Mesenchymal stem cell (in vitro differentiated cells and primary cell): Measurements from ENCODE around the gene CTNNA3.

Experiments
- DNase-seq: peaks from one replicate; pipeline ENCODE4 v3.0.0-alpha.2; 2013
- H2AFZ ChIP-seq: one replicate; pipeline ENCODE4 v1.6.1; 2013; ENCODE audit warnings: low read depth, mild to moderate bottlenecking, control low read depth, inconsistent platforms, low read length, moderate library complexity
- H2AK5ac ChIP-seq: 2 replicates; pipeline ENCODE4 v1.6.1; 2013; ENCODE audit warnings: low read length, moderate library complexity, mild to moderate bottlenecking, inconsistent platforms; ENCODE audit not compliant: severe bottlenecking
- H2BK120ac ChIP-seq: one replicate; pipeline ENCODE4 v1.6.1; 2013; ENCODE audit warnings: low read depth, mild to moderate bottlenecking, inconsistent platforms, low read length, moderate library complexity
- H2BK12ac ChIP-seq, 2 experiments: one replicate each; pipeline ENCODE4 v1.6.1; 2013; ENCODE audit warnings: inconsistent platforms in 2 of 2, low read length in 2 of 2, mild to moderate bottlenecking in 2 of 2, moderate library complexity in 2 of 2, control low read depth in 1 of 2
- H2BK15ac ChIP-seq: one replicate; pipeline ENCODE4 v1.6.1; 2013; ENCODE audit warnings: mild to moderate bottlenecking, low read depth, inconsistent platforms; ENCODE audit not compliant: poor library complexity, severe bottlenecking
- H2BK5ac ChIP-seq: 2 replicates; pipeline ENCODE4 v1.6.1; 2013; ENCODE audit warnings: low read depth, mild to moderate bottlenecking, low read length, control low read depth, inconsistent platforms; ENCODE audit not compliant: poor library complexity, severe bottlenecking
- H3K14ac ChIP-seq, 2 experiments: one replicate each; pipeline ENCODE4 v1.6.1; 2013; ENCODE audit warnings: inconsistent platforms in 2 of 2, low read length in 2 of 2, control low read depth in 1 of 2, mild to moderate bottlenecking in 1 of 2, moderate library complexity in 1 of 2
- H3K18ac ChIP-seq, 2 experiments: one replicate each; pipeline ENCODE4 v1.6.1; 2013; ENCODE audit warnings: inconsistent platforms in 2 of 2, low read length in 2 of 2, control low read depth in 1 of 2, low read depth in 1 of 2, mild to moderate bottlenecking in 1 of 2
- H3K23ac ChIP-seq, 2 experiments: one replicate each; pipeline ENCODE4 v1.6.1; 2013; ENCODE audit warnings: inconsistent platforms in 2 of 2, low read length in 2 of 2, mild to moderate bottlenecking in 2 of 2, moderate library complexity in 2 of 2, control low read depth in 1 of 2
- H3K27ac ChIP-seq: 2 replicates; pipeline ENCODE4 v1.5.1; 2013; ENCODE audit warnings: mild to moderate bottlenecking, moderate library complexity, low read length, control low read depth, inconsistent platforms; ENCODE audit not compliant: poor library complexity, severe bottlenecking
- H3K27me3 ChIP-seq, 2 experiments: 2 replicates each; pipeline versions ENCODE4 v1.6.1 to v1.7.0; 2013; ENCODE audit warnings: low read length in 2 of 2, mild to moderate bottlenecking in 2 of 2, moderate library complexity in 2 of 2, control low read depth in 1 of 2, inconsistent platforms in 1 of 2; ENCODE audit not compliant: control insufficient read depth in 1 of 2, insufficient read depth in 1 of 2
- H3K36me3 ChIP-seq, 2 experiments: 2 replicates each; pipeline versions ENCODE4 v1.6.1 to v1.7.0; 2013; ENCODE audit warnings: low read length in 2 of 2, control low read depth in 1 of 2, inconsistent platforms in 1 of 2, low read depth in 1 of 2, mild to moderate bottlenecking in 1 of 2; ENCODE audit not compliant: insufficient read depth in 2 of 2, control insufficient read depth in 1 of 2
- H3K4ac ChIP-seq, 2 experiments: one replicate each; pipeline ENCODE4 v1.6.1; 2013; ENCODE audit warnings: inconsistent platforms in 2 of 2, low read length in 2 of 2, mild to moderate bottlenecking in 2 of 2, moderate library complexity in 2 of 2, control low read depth in 1 of 2, low read depth in 1 of 2
- H3K4me1 ChIP-seq: 2 replicates; pipeline ENCODE4 v1.6.1; 2013; ENCODE audit warnings: low read depth, low read length, control low read depth; ENCODE audit not compliant: control insufficient read depth, insufficient read depth
- H3K4me2 ChIP-seq: 2 replicates; pipeline ENCODE4 v1.6.1; 2013; ENCODE audit warnings: low read length, mild to moderate bottlenecking, inconsistent platforms; ENCODE audit not compliant: poor library complexity, severe bottlenecking
- H3K4me3 ChIP-seq, 2 experiments: 2 replicates each; pipeline versions ENCODE4 v1.5.1 to v1.7.0; 2013; ENCODE audit warnings: low read length in 2 of 2, mild to moderate bottlenecking in 2 of 2, control low read depth in 1 of 2, low read depth in 1 of 2; ENCODE audit not compliant: insufficient read depth in 1 of 2
- H3K79me1 ChIP-seq: replicated peaks from 2 replicates; pipeline ENCODE4 v1.6.1; 2013; ENCODE audit warnings: mild to moderate bottlenecking, control low read depth, low read length, inconsistent platforms; ENCODE audit not compliant: poor library complexity, severe bottlenecking
- H3K9ac ChIP-seq: 2 replicates; pipeline ENCODE4 v1.7.0; 2013; ENCODE audit warnings: mild to moderate bottlenecking, low read length, moderate library complexity
- H3K9me3 ChIP-seq: 2 replicates; pipeline ENCODE4 v1.7.0; 2013; ENCODE audit warnings: mild to moderate bottlenecking, low read length; ENCODE audit not compliant: control insufficient read depth
- H4K8ac ChIP-seq: one replicate; pipeline ENCODE4 v1.6.1; 2013; ENCODE audit warnings: inconsistent platforms, mild to moderate bottlenecking, low read length, moderate library complexity
- H4K91ac ChIP-seq: one replicate; pipeline ENCODE4 v1.6.1; 2013; ENCODE audit warnings: mild to moderate bottlenecking, low read length, inconsistent platforms
- WGBS: methylation state at CpG from one replicate; pipeline ENCODE4 v1.1.7; 2013; ENCODE audit warnings: mixed read lengths; 5-methylcytosine and 5-hydroxymethylcytosine counted together

Gene CTNNA3

DNA sequence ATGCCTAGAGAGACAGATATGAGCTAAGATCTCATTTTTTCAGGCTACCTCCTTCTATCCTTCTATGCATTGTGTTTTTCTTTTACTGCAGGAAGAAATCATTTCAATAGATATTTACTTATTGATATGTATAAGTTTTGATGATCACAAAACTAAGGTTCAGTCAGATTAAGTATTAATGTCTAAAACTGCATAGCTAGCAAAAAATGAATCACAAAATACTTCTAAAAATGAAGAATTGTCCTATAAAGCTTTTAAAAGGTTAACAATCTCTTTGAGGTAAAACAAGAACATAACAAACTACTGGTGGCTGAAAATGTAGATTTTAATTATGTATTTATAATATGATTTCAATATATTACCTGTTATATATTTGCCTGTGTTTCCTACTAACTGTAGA lies 1403.1 kb downstream of the CTNNA3 start:
- Histone ChIP-seq H3K4me3 (no peak overlapping the region), H3K27me3 (no peaks in the 10 kb centered on the region), H3K18ac (no peak overlapping the region), H3K23ac (no peak overlapping the region), H2BK12ac (no peak overlapping the region), H3K4me2 (no peak overlapping the region), H3K79me1 (no peaks in the 10 kb centered on the region), H2BK5ac (no peak overlapping the region), H3K36me3 (no peaks in the 10 kb centered on the region), H2BK15ac (no peak overlapping the region), H3K4ac (no peak overlapping the region), H3K14ac (no peak overlapping the region), H2BK120ac (no peak overlapping the region), H3K9ac (no peak overlapping the region), H2AK5ac (no peak overlapping the region), H3K9me3 (no peaks in the 10 kb centered on the region), H3K27ac (no peak overlapping the region), H4K8ac (no peak overlapping the region), H4K91ac (no peak overlapping the region), H2AFZ (no peak overlapping the region), H3K4me1 (no peaks in the 10 kb centered on the region)
- no peak for DNase-seq

DNA sequence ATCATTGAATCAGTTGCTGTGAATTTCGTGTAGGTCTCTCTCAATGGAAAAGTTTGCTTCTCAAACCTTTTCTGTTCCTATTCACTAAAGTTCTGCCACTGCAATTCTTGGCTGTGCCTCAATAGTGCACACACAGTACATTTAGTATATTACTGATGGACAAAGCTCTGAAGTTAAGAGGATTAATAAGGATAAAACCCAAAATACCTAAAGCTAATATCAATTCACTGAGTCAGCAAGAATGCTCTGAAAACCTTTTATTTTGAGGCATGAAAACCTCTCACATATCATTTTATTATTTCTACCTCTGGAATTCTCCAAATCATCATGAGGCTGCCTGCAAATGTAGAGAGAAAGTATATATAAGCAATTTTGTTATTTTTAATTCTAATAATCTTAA lies 1403.5 kb downstream of the CTNNA3 start:
- H3K27me3 ChIP-seq: no peaks in the 10 kb centered on the region
- no peak overlapping the region for H2BK120ac ChIP-seq
- H2BK15ac ChIP-seq: no peak overlapping the region
- H2AK5ac ChIP-seq: no peak overlapping the region
- H3K79me1 ChIP-seq: no peaks in the 10 kb centered on the region
- no peak overlapping the region for H3K18ac ChIP-seq
- H3K4me2 ChIP-seq: no peak overlapping the region
- no peak overlapping the region for H3K9ac ChIP-seq
- no peaks in the 10 kb centered on the region for H3K4me1 ChIP-seq
- no peak overlapping the region for H3K27ac ChIP-seq
- H3K4me3 ChIP-seq: no peak overlapping the region
- no peak overlapping the region for H3K23ac ChIP-seq
- no peaks in the 10 kb centered on the region for H3K36me3 ChIP-seq
- no peak overlapping the region for H2BK5ac ChIP-seq
- no peak for DNase-seq
- no peak overlapping the region for H4K91ac ChIP-seq
- no peaks in the 10 kb centered on the region for H3K9me3 ChIP-seq
- no peak overlapping the region for H3K4ac ChIP-seq
- no peak overlapping the region for H4K8ac ChIP-seq
- no peak overlapping the region for H2AFZ ChIP-seq
- 100% methylated on average over 1 of the region's 1 CpG for WGBS
- H3K14ac ChIP-seq: no peak overlapping the region
- H2BK12ac ChIP-seq: no peak overlapping the region

DNA sequence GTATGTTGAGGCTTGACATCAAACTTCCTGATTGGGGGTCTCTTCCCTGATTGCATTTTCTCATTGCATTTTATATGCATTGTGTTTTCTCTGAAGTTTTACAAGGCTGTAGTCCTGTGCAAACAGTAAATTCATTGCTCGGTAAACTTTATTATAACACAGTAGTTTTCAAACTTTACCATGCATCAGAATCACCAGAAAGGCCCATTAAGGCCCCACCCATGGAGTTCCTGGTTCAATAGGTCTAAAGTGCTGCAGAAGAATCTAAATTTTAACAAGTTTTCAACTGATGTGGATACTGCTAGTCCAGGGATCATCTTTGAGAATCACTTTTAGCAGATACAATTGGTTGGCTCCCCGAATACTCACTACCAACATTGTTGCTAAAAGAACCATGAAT lies 1404.9 kb downstream of the CTNNA3 start:
- no peak overlapping the region for H3K4me2 ChIP-seq
- H2AK5ac ChIP-seq: no peak overlapping the region
- no peak for DNase-seq
- no peak overlapping the region for H3K23ac ChIP-seq
- no peak overlapping the region for H3K9ac ChIP-seq
- H3K4me3 ChIP-seq: no peak overlapping the region
- H2BK120ac ChIP-seq: no peak overlapping the region
- no peak overlapping the region for H2BK15ac ChIP-seq
- no peak overlapping the region for H3K14ac ChIP-seq
- H2BK5ac ChIP-seq: no peak overlapping the region
- no peak overlapping the region for H3K4ac ChIP-seq
- 83% methylated on average over 1 of the region's 2 CpGs for WGBS
- H3K79me1 ChIP-seq: no peaks in the 10 kb centered on the region
- H4K8ac ChIP-seq: no peak overlapping the region
- no peaks in the 10 kb centered on the region for H3K27me3 ChIP-seq
- no peak overlapping the region for H3K27ac ChIP-seq
- no peak overlapping the region for H4K91ac ChIP-seq
- H3K18ac ChIP-seq: no peak overlapping the region
- H3K9me3 ChIP-seq: no peaks in the 10 kb centered on the region
- no peaks in the 10 kb centered on the region for H3K4me1 ChIP-seq
- H3K36me3 ChIP-seq: no peaks in the 10 kb centered on the region
- H2BK12ac ChIP-seq: no peak overlapping the region
- H2AFZ ChIP-seq: no peak overlapping the region

DNA sequence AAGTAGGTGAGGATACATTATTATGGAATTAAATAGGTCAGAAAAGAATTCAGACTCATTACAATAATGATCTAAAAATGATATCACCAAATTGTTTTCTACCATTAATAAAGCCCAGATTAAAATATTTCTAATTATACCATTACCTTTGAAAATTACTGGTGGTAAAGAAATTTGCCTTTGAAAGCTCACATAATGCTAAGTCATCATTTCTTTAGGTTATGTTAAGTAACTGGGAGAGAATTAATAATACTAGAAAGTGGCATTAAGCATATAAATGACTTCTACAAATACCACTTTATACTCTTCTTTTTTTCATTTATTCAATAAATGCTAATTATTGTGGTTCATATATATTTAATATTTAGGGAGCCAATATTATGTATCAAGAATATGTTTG lies 1411.4 kb downstream of the CTNNA3 start:
- Histone ChIP-seq H4K8ac (no peak overlapping the region), H3K9me3 (no peaks in the 10 kb centered on the region), H3K36me3 (no peaks in the 10 kb centered on the region), H3K4me3 (no peak overlapping the region), H2BK12ac (no peak overlapping the region), H3K4me2 (no peak overlapping the region), H3K79me1 (no peaks in the 10 kb centered on the region), H3K4ac (no peak overlapping the region), H2AK5ac (no peak overlapping the region), H3K23ac (no peak overlapping the region), H3K14ac (no peak overlapping the region), H2BK15ac (no peak overlapping the region), H3K27me3 (no peaks in the 10 kb centered on the region), H3K4me1 (no peaks in the 10 kb centered on the region), H3K9ac (no peak overlapping the region), H2BK5ac (no peak overlapping the region), H4K91ac (no peak overlapping the region), H3K27ac (no peak overlapping the region), H3K18ac (no peak overlapping the region), H2AFZ (no peak overlapping the region), H2BK120ac (no peak overlapping the region)
- no peak for DNase-seq
